Measurements from ENCODE around the gene HERPUD1. TPM values are rescaled to one million over a fixed set of nuclear protein-coding genes. Genes with fewer than 3 reads are reported as not detected.

HERPUD1 gene
- total and polyA plus RNA-seq, 12 donors = 26.4 to 570 (median 209) TPM

- no peak for DNase-seq
- peaks cover 0 to 4% of the 10 kb centered on the region in 2 donors for H3K4me1 ChIP-seq (replicated peaks in 1 of 2)
- WGBS, 4 donors = 84 to 95% (median 88%) methylated on average over 9 of the region's 9 CpGs
- no peaks in the 10 kb centered on the region for H3K27me3 ChIP-seq
- H3K36me3 ChIP-seq (replicated peaks in 1 of 2) = no peaks in the 10 kb centered on the region
- TF ChIP-seq POLR2A (IDR thresholded peaks at IDR 0.05) = no peak
- TF ChIP-seq, protein P1, sequence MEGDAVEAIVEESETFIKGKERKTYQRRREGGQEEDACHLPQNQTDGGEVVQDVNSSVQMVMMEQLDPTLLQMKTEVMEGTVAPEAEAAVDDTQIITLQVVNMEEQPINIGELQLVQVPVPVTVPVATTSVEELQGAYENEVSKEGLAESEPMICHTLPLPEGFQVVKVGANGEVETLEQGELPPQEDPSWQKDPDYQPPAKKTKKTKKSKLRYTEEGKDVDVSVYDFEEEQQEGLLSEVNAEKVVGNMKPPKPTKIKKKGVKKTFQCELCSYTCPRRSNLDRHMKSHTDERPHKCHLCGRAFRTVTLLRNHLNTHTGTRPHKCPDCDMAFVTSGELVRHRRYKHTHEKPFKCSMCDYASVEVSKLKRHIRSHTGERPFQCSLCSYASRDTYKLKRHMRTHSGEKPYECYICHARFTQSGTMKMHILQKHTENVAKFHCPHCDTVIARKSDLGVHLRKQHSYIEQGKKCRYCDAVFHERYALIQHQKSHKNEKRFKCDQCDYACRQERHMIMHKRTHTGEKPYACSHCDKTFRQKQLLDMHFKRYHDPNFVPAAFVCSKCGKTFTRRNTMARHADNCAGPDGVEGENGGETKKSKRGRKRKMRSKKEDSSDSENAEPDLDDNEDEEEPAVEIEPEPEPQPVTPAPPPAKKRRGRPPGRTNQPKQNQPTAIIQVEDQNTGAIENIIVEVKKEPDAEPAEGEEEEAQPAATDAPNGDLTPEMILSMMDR (IDR thresholded peaks at IDR 0.05) = no peak
- no peak overlapping the region for H3K27ac ChIP-seq
- intact Hi-C loops (cut with DNase I) = no loop called here
- no peaks in the 10 kb centered on the region for H3K9me3 ChIP-seq (replicated peaks in 1 of 3)
- no peak overlapping the region for H3K4me3 ChIP-seq
These were observed 8.4 kb upstream of the HERPUD1 start for GRCh38 chr16:56923481-56924091.

- WGBS, 4 donors = 59 to 69% (median 63%) methylated on average over 2 of the region's 2 CpGs
- Histone ChIP-seq H3K27me3 (no peaks in the 10 kb centered on the region), H3K4me3 (no peak overlapping the region), H3K36me3 (replicated peaks in 1 of 2) (no peaks in the 10 kb centered on the region), H3K27ac (no peak overlapping the region), H3K4me1 (replicated peaks in 1 of 2) (peaks cover 4 to 8% of the 10 kb centered on the region in 2 donors), H3K9me3 (replicated peaks in 1 of 3) (no peaks in the 10 kb centered on the region)
- TF ChIP-seq, protein P1 (IDR thresholded peaks at IDR 0.05) = no peak
- no peak for TF ChIP-seq POLR2A (IDR thresholded peaks at IDR 0.05)
- no peak for DNase-seq
- intact Hi-C loops (cut with DNase I) = no loop called here
These were observed 4.5 kb upstream of the HERPUD1 start for GRCh38 chr16:56927471-56927870.

- TF ChIP-seq POLR2A (IDR thresholded peaks at IDR 0.05) = no peak
- WGBS, 4 donors = 96 to 97% (median 96%) methylated on average over 4 of the region's 4 CpGs
- intact Hi-C loops (cut with DNase I) = no loop called here
- DNase-seq = no peak
- peaks cover 8 to 21% of the 10 kb centered on the region in 2 donors for H3K4me1 ChIP-seq (replicated peaks in 1 of 2)
- H3K4me3 ChIP-seq = no peak overlapping the region
- H3K27ac ChIP-seq = no peak overlapping the region
- H3K36me3 ChIP-seq (replicated peaks in 1 of 2) = no peaks in the 10 kb centered on the region
- H3K27me3 ChIP-seq = no peaks in the 10 kb centered on the region
- H3K9me3 ChIP-seq (replicated peaks in 1 of 3) = no peaks in the 10 kb centered on the region
These were observed 2.3 kb upstream of the HERPUD1 start for GRCh38 chr16:56929639-56930038.

DNA sequence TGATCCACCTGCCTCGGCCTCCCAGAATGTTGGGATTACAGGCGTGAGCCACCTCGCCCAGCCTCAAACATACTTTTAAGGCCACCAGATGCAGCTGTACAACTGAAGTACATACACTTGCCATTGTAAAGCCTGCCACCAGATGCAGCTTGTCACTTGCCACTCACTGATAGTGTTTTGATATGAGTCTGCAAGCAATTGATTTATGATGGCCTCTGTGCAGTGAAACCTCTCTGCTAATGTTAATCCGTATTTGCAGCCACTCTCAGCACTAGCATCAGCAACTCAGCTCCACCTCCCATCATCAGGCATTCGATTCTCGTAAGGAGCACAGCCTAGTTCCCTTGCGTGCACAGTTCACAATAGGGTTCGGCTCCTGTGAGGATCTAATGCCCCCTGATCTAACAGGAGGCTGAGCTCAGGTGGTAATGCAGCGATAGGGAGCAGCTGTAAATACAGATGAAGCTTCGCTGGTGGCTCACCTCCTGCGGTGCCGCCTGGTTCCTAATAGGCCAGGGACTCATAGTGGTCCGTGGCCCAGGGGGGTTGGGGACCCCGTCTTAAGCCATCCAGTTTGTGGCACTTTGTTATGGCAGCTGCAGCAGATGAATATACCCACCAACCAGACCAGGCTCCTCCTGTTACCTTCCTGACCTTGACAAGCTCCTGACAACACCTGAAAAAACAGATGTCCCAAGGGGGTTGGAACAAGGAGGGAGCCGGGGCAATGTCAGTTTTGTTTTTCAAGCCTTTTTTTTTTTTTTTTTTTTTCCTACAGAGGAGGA lies 1.3 kb upstream of the HERPUD1 start:
- TF ChIP-seq, protein P1 (IDR thresholded peaks at IDR 0.05) = no peak
- TF ChIP-seq POLR2A (IDR thresholded peaks at IDR 0.05) = no peak
- Histone ChIP-seq H3K27me3 (no peaks in the 10 kb centered on the region), H3K36me3 (replicated peaks in 1 of 2) (peaks cover 0 to 8% of the 10 kb centered on the region in 2 donors), H3K4me1 (replicated peaks in 1 of 2) (peaks cover 18 to 31% of the 10 kb centered on the region in 2 donors), H3K27ac (no peak overlapping the region), H3K9me3 (replicated peaks in 1 of 3) (no peaks in the 10 kb centered on the region), H3K4me3 (no peak overlapping the region)
- DNase-seq = no peak
- WGBS, 4 donors = 84 to 91% (median 87%) methylated on average over 14 to 15 of the region's 15 CpGs
- intact Hi-C loops (cut with DNase I) = no loop called here

Measured in adrenal gland (tissue), 12 donors.